DOHH2 (cell line): ENCODE data around the gene COL8A2.

Experiments used
- H3F3A ChIP-seq: fragments of 200-600 bp; sonication (generic), shearing (Covaris generic); 2 replicates; pipeline ENCODE4 v1.6.0; 2016; ENCODE audit warnings: antibody characterized with exemption, mild to moderate bottlenecking; ENCODE audit not compliant: control insufficient read depth, insufficient read depth
- H3K27ac ChIP-seq: fragments of 200-600 bp; sonication (generic); 2 replicates; pipeline ENCODE4 v1.5.1; 2014; ENCODE audit warnings: low read depth, mild to moderate bottlenecking, low read length, moderate library complexity
- H3K27me3 ChIP-seq: fragments of 200-600 bp; sonication (generic); 2 replicates; pipeline ENCODE4 v1.6.1; 2014; ENCODE audit warnings: mild to moderate bottlenecking, low read length, mixed read lengths; ENCODE audit not compliant: control insufficient read depth
- H3K36me3 ChIP-seq: fragments of 200-600 bp; sonication (generic); 2 replicates; pipeline ENCODE4 v1.6.1; 2014; ENCODE audit warnings: mild to moderate bottlenecking, low read length, moderate library complexity, mixed read lengths; ENCODE audit not compliant: control insufficient read depth
- H3K4me1 ChIP-seq: fragments of 200-600 bp; sonication (generic); 2 replicates; pipeline ENCODE4 v1.6.1; 2014; ENCODE audit warnings: mild to moderate bottlenecking, low read length, mixed read lengths; ENCODE audit not compliant: control insufficient read depth
- H3K4me2 ChIP-seq: fragments of 200-600 bp; sonication (generic); 2 replicates; pipeline ENCODE4 v1.6.0; 2014; ENCODE audit warnings: mild to moderate bottlenecking, low read length, moderate library complexity
- H3K4me3 ChIP-seq: fragments of 200-600 bp; sonication (generic); 2 replicates; pipeline ENCODE4 v1.5.1; 2014; ENCODE audit warnings: mild to moderate bottlenecking, low read length, mixed read lengths
- H3K79me2 ChIP-seq: fragments of 200-600 bp; sonication (generic); 2 replicates; pipeline ENCODE4 v1.6.1; 2014; ENCODE audit warnings: mild to moderate bottlenecking, low read length, mixed read lengths; ENCODE audit not compliant: control insufficient read depth
- H3K9me2 ChIP-seq: fragments of 200-600 bp; sonication (generic); replicated peaks from 2 replicates; pipeline ENCODE4 v1.6.1; 2014; ENCODE audit warnings: mild to moderate bottlenecking, low read length, mixed read lengths; ENCODE audit not compliant: control insufficient read depth
- H3K9me3 ChIP-seq: fragments of 200-600 bp; sonication (generic); 2 replicates; pipeline ENCODE4 v1.6.1; 2014; ENCODE audit warnings: antibody characterized with exemption, low read length, mixed read lengths; ENCODE audit not compliant: control insufficient read depth, insufficient read depth
- H4K20me1 ChIP-seq: fragments of 200-600 bp; sonication (generic); 2 replicates; pipeline ENCODE4 v1.6.0; 2014; ENCODE audit warnings: low read depth, mild to moderate bottlenecking, antibody characterized with exemption, low read length, moderate library complexity; ENCODE audit not compliant: control insufficient read depth, insufficient read depth
- EZH2phosphoT487 ChIP-seq: fragments of 200-600 bp; sonication (generic); IDR thresholded peaks from 2 replicates; pipeline ENCODE4 v1.6.1; 2017; ENCODE audit warnings: borderline replicate concordance, mild to moderate bottlenecking, antibody characterized with exemption, low read length, moderate library complexity, mixed read lengths
- TF ChIP-seq, protein P1 (sequence below): fragments of 200-600 bp; sonication (generic); IDR thresholded peaks from one replicate; pipeline ENCODE4 v1.5.1; 2014; ENCODE audit warnings: antibody characterized with exemption, mild to moderate bottlenecking, low read depth, low read length; ENCODE audit not compliant: poor library complexity, severe bottlenecking

The COL8A2 gene

DNA sequence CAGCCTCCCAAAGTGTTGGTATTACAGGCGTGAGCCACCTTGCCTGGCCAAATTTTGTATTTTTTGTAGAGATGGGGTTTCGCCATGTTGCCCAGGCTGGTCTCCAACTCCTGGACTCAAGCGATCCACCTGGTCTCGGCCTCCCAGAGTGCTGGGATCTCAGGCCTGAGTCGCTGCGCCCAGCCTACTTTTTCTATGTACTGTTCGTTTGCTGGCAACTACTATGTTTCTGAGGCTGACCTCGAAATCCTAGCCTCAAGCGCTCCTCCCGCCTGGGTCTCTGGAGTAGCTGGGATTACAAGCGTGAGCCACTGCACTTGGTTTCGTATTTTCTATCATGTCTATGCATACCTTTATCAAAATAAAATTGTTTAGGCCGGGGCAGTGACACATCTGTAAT lies 41.8 kb downstream of the COL8A2 start:
- H3K4me1 ChIP-seq, result peaks cover 11% of the 10 kb centered on the region

DNA sequence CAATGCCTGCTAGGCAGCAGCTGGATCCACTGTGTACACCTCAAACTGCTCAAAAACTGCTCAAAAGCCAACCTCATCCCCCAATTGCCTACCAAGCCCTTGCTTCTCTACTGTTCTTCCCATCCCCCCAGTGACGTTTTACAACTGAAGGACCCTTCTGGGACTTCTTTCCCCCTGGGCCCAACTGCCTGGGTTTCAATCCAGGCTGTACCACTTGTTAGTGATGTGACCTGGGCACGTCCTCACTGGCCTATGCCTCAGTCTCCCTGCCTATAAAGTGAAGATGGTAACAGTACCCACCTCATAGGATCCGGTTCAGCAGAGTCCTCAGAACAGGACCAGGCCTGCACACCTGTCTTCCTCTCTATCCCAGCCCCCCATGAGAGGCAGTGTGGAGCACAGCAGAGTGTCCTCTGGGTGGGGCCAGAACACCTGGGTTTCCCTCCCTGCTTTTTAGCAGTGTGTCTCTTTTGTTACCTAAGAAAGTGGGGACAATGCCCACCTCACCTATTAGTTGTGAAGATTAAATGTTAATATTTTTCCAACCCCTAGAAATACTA lies 43.0 kb downstream of the COL8A2 start:
- no peaks in the 10 kb centered on the region for H4K20me1 ChIP-seq
- H3K4me2 ChIP-seq, result no peak overlapping the region
- no peak overlapping the region for H3K4me3 ChIP-seq
- TF ChIP-seq, protein P1, sequence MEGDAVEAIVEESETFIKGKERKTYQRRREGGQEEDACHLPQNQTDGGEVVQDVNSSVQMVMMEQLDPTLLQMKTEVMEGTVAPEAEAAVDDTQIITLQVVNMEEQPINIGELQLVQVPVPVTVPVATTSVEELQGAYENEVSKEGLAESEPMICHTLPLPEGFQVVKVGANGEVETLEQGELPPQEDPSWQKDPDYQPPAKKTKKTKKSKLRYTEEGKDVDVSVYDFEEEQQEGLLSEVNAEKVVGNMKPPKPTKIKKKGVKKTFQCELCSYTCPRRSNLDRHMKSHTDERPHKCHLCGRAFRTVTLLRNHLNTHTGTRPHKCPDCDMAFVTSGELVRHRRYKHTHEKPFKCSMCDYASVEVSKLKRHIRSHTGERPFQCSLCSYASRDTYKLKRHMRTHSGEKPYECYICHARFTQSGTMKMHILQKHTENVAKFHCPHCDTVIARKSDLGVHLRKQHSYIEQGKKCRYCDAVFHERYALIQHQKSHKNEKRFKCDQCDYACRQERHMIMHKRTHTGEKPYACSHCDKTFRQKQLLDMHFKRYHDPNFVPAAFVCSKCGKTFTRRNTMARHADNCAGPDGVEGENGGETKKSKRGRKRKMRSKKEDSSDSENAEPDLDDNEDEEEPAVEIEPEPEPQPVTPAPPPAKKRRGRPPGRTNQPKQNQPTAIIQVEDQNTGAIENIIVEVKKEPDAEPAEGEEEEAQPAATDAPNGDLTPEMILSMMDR, result no peak
- no peak for TF ChIP-seq EZH2phosphoT487
- no peaks in the 10 kb centered on the region for H3K9me3 ChIP-seq
- no peaks in the 10 kb centered on the region for H3K36me3 ChIP-seq
- H3K79me2 ChIP-seq, result no peaks in the 10 kb centered on the region
- H3K4me1 ChIP-seq, result peaks cover 9% of the 10 kb centered on the region
- H3K9me2 ChIP-seq, result no peaks in the 10 kb centered on the region
- peaks cover 23% of the 10 kb centered on the region for H3K27me3 ChIP-seq
- H3F3A ChIP-seq, result no peaks in the 10 kb centered on the region
- no peak overlapping the region for H3K27ac ChIP-seq

More for the DNA sequence above, 41.8 kb downstream of the COL8A2 start:
- Histone ChIP-seq H3K9me3 (no peaks in the 10 kb centered on the region), H4K20me1 (no peaks in the 10 kb centered on the region), H3K9me2 (no peaks in the 10 kb centered on the region), H3K36me3 (no peaks in the 10 kb centered on the region), H3K4me3 (no peak overlapping the region), H3F3A (no peaks in the 10 kb centered on the region), H3K4me2 (no peak overlapping the region), H3K79me2 (no peaks in the 10 kb centered on the region), H3K27ac (no peak overlapping the region), H3K27me3 (peaks cover 23% of the 10 kb centered on the region)
- TF ChIP-seq EZH2phosphoT487, result no peak
- TF ChIP-seq, protein P1, result no peak

DNA sequence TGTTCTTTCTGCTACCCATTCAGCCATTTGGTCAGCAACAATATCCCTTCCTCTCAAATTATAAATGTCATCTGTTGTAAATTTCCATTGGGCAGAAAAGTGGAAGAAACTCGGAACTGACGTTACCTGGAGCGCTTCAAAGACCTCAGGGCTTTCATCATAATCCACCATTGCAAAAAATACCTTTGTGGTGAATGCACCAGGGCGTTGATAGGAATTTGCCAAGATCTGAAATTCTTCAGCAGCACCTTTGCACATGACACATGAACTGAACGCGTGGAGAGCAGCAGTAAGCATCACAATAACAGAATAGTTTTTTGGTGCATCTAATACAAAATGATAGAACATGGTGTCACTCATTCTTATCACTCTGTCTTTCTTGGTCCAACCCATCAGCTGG lies 44.2 kb downstream of the COL8A2 start:
- Histone ChIP-seq H3K9me2 (no peaks in the 10 kb centered on the region), H3K27ac (no peak overlapping the region), H3K4me2 (no peak overlapping the region), H3K36me3 (no peaks in the 10 kb centered on the region), H4K20me1 (no peaks in the 10 kb centered on the region), H3K27me3 (peaks cover 23% of the 10 kb centered on the region), H3K9me3 (no peaks in the 10 kb centered on the region), H3F3A (no peaks in the 10 kb centered on the region), H3K4me1 (peaks cover 9% of the 10 kb centered on the region), H3K4me3 (no peak overlapping the region), H3K79me2 (no peaks in the 10 kb centered on the region)
- no peak for TF ChIP-seq EZH2phosphoT487
- TF ChIP-seq, protein P1, result no peak
